ENCODE measurements around the gene NEURL1.
A peak's percentile ranks its signal among the peaks of the same experiment; 100 is the strongest.

Gene NEURL1

GRCh38 chr10:103546401-103546800 is 52.9 kb downstream of the NEURL1 start:
- DNase-seq (ENCODE audit: low spot score), result no peak

- peak; percentile 81 for DNase-seq (ENCODE audit: low spot score)
These were observed 54.0 kb downstream of the NEURL1 start for GRCh38 chr10:103547391-103547946.

- no peak for DNase-seq (ENCODE audit: low spot score)
These were observed 54.5 kb downstream of the NEURL1 start for GRCh38 chr10:103548006-103548405.

GRCh38 chr10:103548581-103549348 is 55.3 kb downstream of the NEURL1 start:
- peak; percentile 93 for DNase-seq (ENCODE audit: low spot score)

- DNase-seq (ENCODE audit: low spot score), result no peak
These were observed 55.8 kb downstream of the NEURL1 start for GRCh38 chr10:103549349-103549685.

GRCh38 chr10:103550229-103550628 is 56.7 kb downstream of the NEURL1 start:
- DNase-seq (ENCODE audit: low spot score), result no peak

GRCh38 chr10:103551619-103552602 is 58.4 kb downstream of the NEURL1 start:
- DNase-seq (ENCODE audit: low spot score), result no peak

- no peak for DNase-seq (ENCODE audit: low spot score)
These were observed 59.6 kb downstream of the NEURL1 start for GRCh38 chr10:103552856-103553742.

GRCh38 chr10:103553743-103554487 is 60.4 kb downstream of the NEURL1 start:
- DNase-seq (ENCODE audit: low spot score), result no peak

GRCh38 chr10:103554488-103555324 is 61.2 kb downstream of the NEURL1 start:
- DNase-seq (ENCODE audit: low spot score), result peak; percentile 81

GRCh38 chr10:103555325-103555649 is 61.8 kb downstream of the NEURL1 start:
- DNase-seq (ENCODE audit: low spot score), result no peak

- no peak for DNase-seq (ENCODE audit: low spot score)
These were observed 62.2 kb downstream of the NEURL1 start for GRCh38 chr10:103555712-103556111.

GRCh38 chr10:103556383-103557007 is 63.0 kb downstream of the NEURL1 start:
- peak; percentile 90 for DNase-seq (ENCODE audit: low spot score)

GRCh38 chr10:103557455-103557854 is 64.0 kb downstream of the NEURL1 start:
- no peak for DNase-seq (ENCODE audit: low spot score)

GRCh38 chr10:103558911-103559310 is 65.4 kb downstream of the NEURL1 start:
- DNase-seq (ENCODE audit: low spot score), result no peak

GRCh38 chr10:103559776-103560175 is 66.3 kb downstream of the NEURL1 start:
- DNase-seq (ENCODE audit: low spot score), result no peak

GRCh38 chr10:103560886-103561285 is 67.4 kb downstream of the NEURL1 start:
- no peak for DNase-seq (ENCODE audit: low spot score)

- DNase-seq (ENCODE audit: low spot score), result no peak
These were observed 68.9 kb downstream of the NEURL1 start for GRCh38 chr10:103562383-103562782.

GRCh38 chr10:103563231-103564115 is 70.0 kb downstream of the NEURL1 start:
- DNase-seq (ENCODE audit: low spot score), result no peak
